HUES64 (cell line): ENCODE results near the gene UBE2V1.
"Not testable (repeated sequence)": the region's sequence is repeated elsewhere in the genome, so short reads cannot be mapped to it uniquely, and the experiment has no call there.

ENCODE experiments used
- H3K27ac ChIP-seq: 2 replicates; pipeline ENCODE4 v1.7.0; 2013; ENCODE audit warnings: low read depth, low read length, inconsistent platforms
- H3K27me3 ChIP-seq: 2 replicates; pipeline ENCODE4 v1.6.1; 2013; ENCODE audit warnings: mild to moderate bottlenecking, low read length; ENCODE audit not compliant: insufficient read depth
- H3K36me3 ChIP-seq: 2 replicates; pipeline ENCODE4 v1.6.1; 2013; ENCODE audit warnings: mild to moderate bottlenecking, low read length; ENCODE audit not compliant: insufficient read depth
- H3K4me1 ChIP-seq: 2 replicates; pipeline ENCODE4 v1.6.1; 2013; ENCODE audit warnings: mild to moderate bottlenecking, low read length, moderate library complexity; ENCODE audit not compliant: insufficient read depth
- H3K4me3 ChIP-seq: 2 replicates; pipeline ENCODE4 v1.5.1; 2013; ENCODE audit warnings: mild to moderate bottlenecking, low read length, moderate library complexity
- H3K9ac ChIP-seq: 2 replicates; pipeline ENCODE4 v1.6.1; 2013; ENCODE audit warnings: mild to moderate bottlenecking, low read depth, low read length
- H3K9me3 ChIP-seq: 2 replicates; pipeline ENCODE4 v1.6.1; 2013; ENCODE audit warnings: low read depth, low read length; ENCODE audit not compliant: insufficient read depth
- WGBS: fragments of 150-250, 120-280 bp; methylation state at CpG from one replicate; pipeline ENCODE4 v1.1.7; 2013; ENCODE audit warnings: missing lambda C conversion rate; 5-methylcytosine and 5-hydroxymethylcytosine counted together

UBE2V1 gene

GRCh38 chr20:50102551-50102950 lies 10.4 kb downstream of the UBE2V1 start:
- not testable (repeated sequence) for H3K27ac ChIP-seq, H3K36me3 ChIP-seq, H3K9me3 ChIP-seq, H3K27me3 ChIP-seq, H3K4me3 ChIP-seq, H3K9ac ChIP-seq
- H3K4me1 ChIP-seq = peaks cover 19% of the 10 kb centered on the region
- 96% methylated on average over 14 of the region's 14 CpGs for WGBS

- H3K4me1 ChIP-seq = peaks cover 16% of the 10 kb centered on the region
- 91% methylated on average over 4 of the region's 4 CpGs for WGBS
- H3K9me3 ChIP-seq = no peaks in the 10 kb centered on the region
- H3K36me3 ChIP-seq = peaks cover 8% of the 10 kb centered on the region
- H3K27me3 ChIP-seq = no peaks in the 10 kb centered on the region
- H3K4me3 ChIP-seq = no peak overlapping the region
- H3K9ac ChIP-seq = no peak overlapping the region
- H3K27ac ChIP-seq = no peak overlapping the region
Measured at GRCh38 chr20:50101887-50102286, 11.1 kb downstream of the UBE2V1 start.

- WGBS = no CpG with 5 or more reads among the region's 2 CpGs
- H3K4me3 ChIP-seq = no peak overlapping the region
Measured at GRCh38 chr20:50101281-50101680, 11.7 kb downstream of the UBE2V1 start.

GRCh38 chr20:50100552-50100951 lies 12.4 kb downstream of the UBE2V1 start:
- no peaks in the 10 kb centered on the region for H3K27me3 ChIP-seq
- no peaks in the 10 kb centered on the region for H3K9me3 ChIP-seq
- H3K27ac ChIP-seq = no peak overlapping the region
- no peak overlapping the region for H3K4me3 ChIP-seq
- H3K4me1 ChIP-seq = peaks cover 15% of the 10 kb centered on the region
- peaks cover 22% of the 10 kb centered on the region for H3K36me3 ChIP-seq
- H3K9ac ChIP-seq = no peak overlapping the region

More at GRCh38 chr20:50101281-50101680, 11.7 kb downstream of the UBE2V1 start:
- Histone ChIP-seq H3K4me1 (peaks cover 15% of the 10 kb centered on the region), H3K9ac (no peak overlapping the region), H3K27ac (no peak overlapping the region), H3K27me3 (no peaks in the 10 kb centered on the region), H3K36me3 (peaks cover 14% of the 10 kb centered on the region), H3K9me3 (no peaks in the 10 kb centered on the region)

- H3K4me3 ChIP-seq = no peak overlapping the region
- H3K36me3 ChIP-seq = peaks cover 31% of the 10 kb centered on the region
- no peaks in the 10 kb centered on the region for H3K27me3 ChIP-seq
- no peaks in the 10 kb centered on the region for H3K9me3 ChIP-seq
- peak overlapping the region; percentile 17; the same call in 1 of the 2 replicates for H3K9ac ChIP-seq
- no peak overlapping the region; the same call in 1 of the 2 replicates for H3K27ac ChIP-seq
- peaks cover 15% of the 10 kb centered on the region for H3K4me1 ChIP-seq
- 70% methylated on average over 4 of the region's 5 CpGs for WGBS
Measured at GRCh38 chr20:50099565-50099991, 13.4 kb downstream of the UBE2V1 start.

GRCh38 chr20:50099113-50099512 lies 13.8 kb downstream of the UBE2V1 start:
- peaks cover 36% of the 10 kb centered on the region for H3K36me3 ChIP-seq
- H3K4me1 ChIP-seq = peaks cover 15% of the 10 kb centered on the region
- peak overlapping the region; percentile 17; the same call in 1 of the 2 replicates for H3K9ac ChIP-seq
- no peaks in the 10 kb centered on the region for H3K9me3 ChIP-seq
- H3K27me3 ChIP-seq = no peaks in the 10 kb centered on the region
- 88% methylated on average over 1 of the region's 1 CpG for WGBS
- no peak overlapping the region for H3K27ac ChIP-seq
- H3K4me3 ChIP-seq = no peak overlapping the region

- no peak overlapping the region for H3K4me3 ChIP-seq
- H3K36me3 ChIP-seq = peaks cover 39% of the 10 kb centered on the region
- no peak overlapping the region for H3K27ac ChIP-seq
- 87% methylated on average over 2 of the region's 2 CpGs for WGBS
- H3K27me3 ChIP-seq = no peaks in the 10 kb centered on the region
- H3K9ac ChIP-seq = no peak overlapping the region
- no peaks in the 10 kb centered on the region for H3K9me3 ChIP-seq
- peaks cover 15% of the 10 kb centered on the region for H3K4me1 ChIP-seq
Measured at GRCh38 chr20:50098259-50098658, 14.7 kb downstream of the UBE2V1 start.

GRCh38 chr20:50097843-50098242 lies 15.1 kb downstream of the UBE2V1 start:
- Histone ChIP-seq H3K27me3 (no peaks in the 10 kb centered on the region), H3K9ac (no peak overlapping the region), H3K9me3 (no peaks in the 10 kb centered on the region), H3K27ac (no peak overlapping the region), H3K4me1 (peaks cover 15% of the 10 kb centered on the region), H3K4me3 (no peak overlapping the region), H3K36me3 (peaks cover 43% of the 10 kb centered on the region)
- 96% methylated on average over 4 of the region's 4 CpGs for WGBS

GRCh38 chr20:50096237-50096636 lies 16.7 kb downstream of the UBE2V1 start:
- no peaks in the 10 kb centered on the region for H3K27me3 ChIP-seq
- H3K27ac ChIP-seq = no peak overlapping the region
- H3K9ac ChIP-seq = no peak overlapping the region
- H3K4me3 ChIP-seq = no peak overlapping the region
- WGBS = 95% methylated on average over 3 of the region's 3 CpGs
- H3K9me3 ChIP-seq = no peaks in the 10 kb centered on the region
- H3K4me1 ChIP-seq = peaks cover 7% of the 10 kb centered on the region; the same call in 1 of the 2 replicates
- peaks cover 45% of the 10 kb centered on the region for H3K36me3 ChIP-seq

- 97% methylated on average over 4 of the region's 4 CpGs for WGBS
- Histone ChIP-seq H3K9ac (no peak overlapping the region), H3K27me3 (no peaks in the 10 kb centered on the region), H3K4me1 (peaks cover 7% of the 10 kb centered on the region; the same call in 1 of the 2 replicates), H3K4me3 (no peak overlapping the region), H3K36me3 (peaks cover 49% of the 10 kb centered on the region), H3K9me3 (no peaks in the 10 kb centered on the region), H3K27ac (no peak overlapping the region)
Measured at GRCh38 chr20:50095476-50096078, 17.4 kb downstream of the UBE2V1 start.

- Histone ChIP-seq H3K9ac (no peak overlapping the region), H3K4me1 (peaks cover 4% of the 10 kb centered on the region; the same call in 1 of the 2 replicates), H3K4me3 (no peak overlapping the region), H3K36me3 (peaks cover 51% of the 10 kb centered on the region), H3K27ac (no peak overlapping the region), H3K27me3 (no peaks in the 10 kb centered on the region), H3K9me3 (no peaks in the 10 kb centered on the region)
- 94% methylated on average over 4 of the region's 4 CpGs for WGBS
Measured at GRCh38 chr20:50094522-50094921, 18.4 kb downstream of the UBE2V1 start.

GRCh38 chr20:50093240-50093639 lies 19.7 kb downstream of the UBE2V1 start:
- Histone ChIP-seq H3K4me3 (no peak overlapping the region), H3K9ac (no peak overlapping the region), H3K36me3 (peaks cover 63% of the 10 kb centered on the region), H3K27me3 (no peaks in the 10 kb centered on the region), H3K27ac (no peak overlapping the region), H3K9me3 (no peaks in the 10 kb centered on the region), H3K4me1 (no peaks in the 10 kb centered on the region)
- WGBS = 100% methylated on average over 2 of the region's 2 CpGs
